Karpas-422 (cell line): ENCODE data around the gene PRDM16. TPM values are rescaled to one million over a fixed set of nuclear protein-coding genes. Genes with fewer than 3 reads are reported as not detected.
"Not testable (repeated sequence)": the region's sequence is repeated elsewhere in the genome, so short reads cannot be mapped to it uniquely, and the experiment has no call there.

Experiments used
- DNase-seq: peaks from one replicate; pipeline ENCODE4 v3.0.0-alpha.2; 2015
- H2AFZ ChIP-seq: fragments of 200-600 bp; sonication (generic); 2 replicates; pipeline ENCODE4 v1.6.1; 2014; ENCODE audit warnings: antibody characterized with exemption, low read length, mixed read lengths
- H3K27ac ChIP-seq: fragments of 200-600 bp; sonication (generic); 2 replicates; pipeline ENCODE4 v1.5.1; 2014; ENCODE audit warnings: mild to moderate bottlenecking, low read length, moderate library complexity
- H3K27me3 ChIP-seq: fragments of 200-600 bp; sonication (generic); 2 replicates; pipeline ENCODE4 v1.6.1; 2014; ENCODE audit warnings: low read length, mixed read lengths
- H3K36me3 ChIP-seq: fragments of 200-600 bp; sonication (generic); 2 replicates; pipeline ENCODE4 v1.6.1; 2014; ENCODE audit warnings: low read length, mixed read lengths; ENCODE audit not compliant: insufficient read depth
- H3K4me1 ChIP-seq: fragments of 200-600 bp; sonication (generic); 2 replicates; pipeline ENCODE4 v1.6.1; 2014; ENCODE audit warnings: mild to moderate bottlenecking, low read length, mixed read lengths
- H3K4me2 ChIP-seq: fragments of 200-600 bp; sonication (generic); 2 replicates; pipeline ENCODE4 v1.6.1; 2014; ENCODE audit warnings: low read length, low read depth, mild to moderate bottlenecking; ENCODE audit not compliant: poor library complexity, severe bottlenecking
- H3K4me3 ChIP-seq: fragments of 200-600 bp; sonication (generic); 2 replicates; pipeline ENCODE4 v1.5.1; 2014; ENCODE audit warnings: mild to moderate bottlenecking, antibody characterized with exemption, low read length, mixed read lengths
- H3K79me2 ChIP-seq: fragments of 200-600 bp; sonication (generic); 2 replicates; pipeline ENCODE4 v1.6.1; 2014; ENCODE audit warnings: mild to moderate bottlenecking, low read length, mixed read lengths
- H3K9ac ChIP-seq: fragments of 200-600 bp; sonication (generic); 2 replicates; pipeline ENCODE4 v1.6.0; 2014; ENCODE audit warnings: low read length
- H3K9me2 ChIP-seq: fragments of 200-600 bp; sonication (generic), shearing (Covaris generic); replicated peaks from 2 replicates; pipeline ENCODE4 v1.6.0; 2014; ENCODE audit warnings: mild to moderate bottlenecking, low read length, moderate library complexity; ENCODE audit not compliant: insufficient read depth
- H3K9me3 ChIP-seq: fragments of 300-700, 200-600 bp; sonication (generic); 2 replicates; pipeline ENCODE4 v1.6.1; 2014; ENCODE audit warnings: low read length, mixed read lengths
- H4K20me1 ChIP-seq: fragments of 200-600 bp; sonication (generic); 2 replicates; pipeline ENCODE4 v1.6.1; 2014; ENCODE audit warnings: mild to moderate bottlenecking, antibody characterized with exemption, low read length, low read depth; ENCODE audit not compliant: insufficient read depth
- total RNA-seq: library from RNA; depleted of rRNA; stranded (reverse); fragments of >200 nt; shearing (Covaris generic); gene quantifications from 2 replicates; pipeline ENCODE4 v1.2.3, GENCODE V29; 2014; ENCODE audit warnings: low replicate concordance

Gene PRDM16
- total RNA-seq, 1 experiment from 2014 or later = not detected

DNA sequence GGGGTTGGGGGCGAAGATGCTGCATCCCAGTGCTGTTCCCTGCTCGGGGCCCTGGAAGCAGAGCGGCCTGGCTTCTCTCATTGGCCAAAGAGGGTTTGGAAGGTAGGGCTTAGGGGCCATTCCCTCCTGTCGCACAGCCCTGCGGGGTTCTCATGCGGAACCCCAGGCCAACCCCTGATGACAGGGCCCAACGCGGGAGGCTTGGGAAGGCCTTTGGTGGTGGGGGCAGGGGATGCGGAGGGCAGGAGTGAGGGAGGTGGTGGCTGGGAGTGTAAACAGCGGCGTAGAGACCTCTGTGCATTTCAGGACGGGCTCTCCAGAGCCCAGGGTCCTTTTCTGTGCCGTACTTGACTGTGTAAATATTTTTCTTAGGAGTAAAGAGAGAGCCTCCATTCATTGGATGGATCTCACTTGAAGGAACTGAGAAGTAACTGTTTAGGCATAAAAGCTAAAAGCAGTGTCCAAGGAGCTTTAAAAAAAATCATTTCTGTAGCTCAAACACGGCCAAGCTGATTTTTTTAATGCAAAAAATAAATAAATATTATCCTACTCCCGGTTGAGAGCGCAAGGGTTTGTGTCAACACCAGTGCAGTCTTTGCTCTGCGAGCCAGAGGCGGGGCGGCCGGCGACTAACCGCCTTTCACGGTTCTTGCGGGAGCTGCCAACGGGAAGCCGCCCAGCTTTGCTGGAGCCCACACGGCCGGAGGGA, 169.1 kb downstream of the PRDM16 start:
- H3K4me2 ChIP-seq = no peak overlapping the region
- H3K9me2 ChIP-seq = no peaks in the 10 kb centered on the region
- H2AFZ ChIP-seq = no peak overlapping the region
- no peaks in the 10 kb centered on the region for H3K9me3 ChIP-seq
- no peaks in the 10 kb centered on the region for H3K79me2 ChIP-seq
- H3K36me3 ChIP-seq = no peaks in the 10 kb centered on the region
- H3K27me3 ChIP-seq = no peaks in the 10 kb centered on the region
- H3K9ac ChIP-seq = no peak overlapping the region
- no peaks in the 10 kb centered on the region for H4K20me1 ChIP-seq
- DNase-seq = no peak
- no peak overlapping the region for H3K27ac ChIP-seq
- no peak overlapping the region for H3K4me3 ChIP-seq
- no peaks in the 10 kb centered on the region for H3K4me1 ChIP-seq

GRCh38 chr1:3238703-3239278, 169.8 kb downstream of the PRDM16 start:
- Histone ChIP-seq H3K4me3 (no peak overlapping the region), H3K4me2 (no peak overlapping the region), H3K9me3 (no peaks in the 10 kb centered on the region), H2AFZ (no peak overlapping the region), H3K9me2 (no peaks in the 10 kb centered on the region), H3K36me3 (no peaks in the 10 kb centered on the region), H3K4me1 (no peaks in the 10 kb centered on the region), H3K27ac (no peak overlapping the region), H3K27me3 (no peaks in the 10 kb centered on the region), H4K20me1 (no peaks in the 10 kb centered on the region), H3K79me2 (no peaks in the 10 kb centered on the region), H3K9ac (no peak overlapping the region)
- no peak for DNase-seq

GRCh38 chr1:3239991-3240390, 171.0 kb downstream of the PRDM16 start:
- not testable (repeated sequence) for H3K36me3 ChIP-seq, H2AFZ ChIP-seq, H4K20me1 ChIP-seq, H3K9me2 ChIP-seq, H3K9me3 ChIP-seq, H3K79me2 ChIP-seq, DNase-seq, H3K4me3 ChIP-seq, H3K4me2 ChIP-seq, H3K4me1 ChIP-seq, H3K9ac ChIP-seq, H3K27me3 ChIP-seq, H3K27ac ChIP-seq

GRCh38 chr1:3240524-3241235, 171.7 kb downstream of the PRDM16 start:
- no peak overlapping the region for H3K4me3 ChIP-seq
- H3K79me2 ChIP-seq = no peaks in the 10 kb centered on the region
- H3K36me3 ChIP-seq = no peaks in the 10 kb centered on the region
- no peak overlapping the region for H3K9ac ChIP-seq
- H3K9me3 ChIP-seq = no peaks in the 10 kb centered on the region
- no peak overlapping the region for H3K27ac ChIP-seq
- no peak overlapping the region for H2AFZ ChIP-seq
- H4K20me1 ChIP-seq = no peaks in the 10 kb centered on the region
- H3K9me2 ChIP-seq = no peaks in the 10 kb centered on the region
- no peak for DNase-seq
- no peaks in the 10 kb centered on the region for H3K27me3 ChIP-seq
- no peak overlapping the region for H3K4me2 ChIP-seq
- no peaks in the 10 kb centered on the region for H3K4me1 ChIP-seq

- Histone ChIP-seq H3K9me2 (no peaks in the 10 kb centered on the region), H3K36me3 (no peaks in the 10 kb centered on the region), H3K79me2 (no peaks in the 10 kb centered on the region), H3K4me1 (no peaks in the 10 kb centered on the region), H3K9me3 (no peaks in the 10 kb centered on the region), H3K27me3 (no peaks in the 10 kb centered on the region), H3K27ac (no peak overlapping the region), H3K4me3 (no peak overlapping the region), H2AFZ (no peak overlapping the region), H3K4me2 (no peak overlapping the region), H3K9ac (no peak overlapping the region), H4K20me1 (no peaks in the 10 kb centered on the region)
- DNase-seq = no peak
These were observed 172.2 kb downstream of the PRDM16 start for GRCh38 chr1:3241236-3241550.

DNA sequence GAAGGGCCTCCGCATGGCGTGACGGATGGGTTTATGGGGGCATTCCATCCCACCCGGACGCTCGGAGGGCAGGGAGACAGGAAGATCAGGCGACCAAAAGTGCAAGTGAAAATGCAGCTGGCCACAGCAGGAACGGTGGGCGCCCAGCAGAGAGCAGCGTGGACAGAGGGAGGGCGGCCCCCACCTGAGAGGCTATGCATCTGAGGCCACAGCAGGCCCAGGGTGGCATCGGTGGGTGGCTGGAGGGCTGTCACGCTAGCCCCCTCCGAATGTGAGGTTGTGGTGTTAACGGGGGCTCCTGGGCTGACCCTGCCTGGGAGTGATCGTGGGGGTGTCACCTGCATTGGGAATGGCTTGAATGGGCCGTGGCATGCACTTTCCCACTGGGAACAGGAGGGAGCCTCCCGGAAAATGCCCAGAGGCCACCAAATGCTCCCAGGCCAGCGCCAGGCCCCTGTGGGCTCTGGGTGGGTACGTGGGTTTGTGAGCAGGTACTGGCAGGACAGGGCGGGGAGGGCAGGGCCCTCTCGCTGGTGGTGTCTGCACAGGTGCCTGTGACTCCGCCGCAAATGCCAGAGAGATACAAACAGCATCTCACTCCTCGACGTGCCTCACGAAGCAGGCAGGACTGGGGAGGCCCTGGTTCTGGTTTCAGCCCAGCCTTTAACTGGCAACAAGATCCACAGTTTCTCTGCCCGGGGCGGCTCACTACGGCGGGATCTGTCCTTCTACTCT, 172.8 kb downstream of the PRDM16 start:
- Histone ChIP-seq H3K9me3 (no peaks in the 10 kb centered on the region), H4K20me1 (no peaks in the 10 kb centered on the region), H3K9me2 (no peaks in the 10 kb centered on the region), H3K9ac (no peak overlapping the region), H3K27me3 (no peaks in the 10 kb centered on the region), H2AFZ (no peak overlapping the region), H3K4me2 (no peak overlapping the region), H3K27ac (no peak overlapping the region), H3K36me3 (no peaks in the 10 kb centered on the region), H3K4me1 (no peaks in the 10 kb centered on the region), H3K4me3 (no peak overlapping the region), H3K79me2 (no peaks in the 10 kb centered on the region)
- no peak for DNase-seq

GRCh38 chr1:3242408-3243260, 173.6 kb downstream of the PRDM16 start:
- Histone ChIP-seq H3K9me3 (no peaks in the 10 kb centered on the region), H3K9ac (no peak overlapping the region), H3K4me3 (no peak overlapping the region), H3K36me3 (no peaks in the 10 kb centered on the region), H2AFZ (no peak overlapping the region), H4K20me1 (no peaks in the 10 kb centered on the region), H3K27me3 (no peaks in the 10 kb centered on the region), H3K4me1 (no peaks in the 10 kb centered on the region), H3K27ac (no peak overlapping the region), H3K9me2 (no peaks in the 10 kb centered on the region), H3K4me2 (no peak overlapping the region), H3K79me2 (no peaks in the 10 kb centered on the region)
- DNase-seq = no peak
